Chondrocyte (in vitro differentiated cells): Measurements from ENCODE around the gene CTRL. TPM values are rescaled to one million over a fixed set of nuclear protein-coding genes. Genes with fewer than 3 reads are reported as not detected.

Experiments
- DNase-seq: peaks from one replicate; pipeline ENCODE4 v3.0.0; 2021; ENCODE audit warnings: mixed read lengths, low spot score
- H3K27ac Mint-ChIP-seq: one replicate; pipeline ENCODE4 v1.8.0; 2021; ENCODE audit warnings: mild to moderate bottlenecking, moderate library complexity, mixed read lengths; ENCODE audit not compliant: unreplicated experiment
- H3K27me3 Mint-ChIP-seq: 2 replicates; pipeline ENCODE4 v1.8.0; 2021; ENCODE audit warnings: low read depth, mixed read lengths
- H3K36me3 Mint-ChIP-seq: 2 replicates; pipeline ENCODE4 v1.8.0; 2021; ENCODE audit warnings: low read depth, mixed read lengths
- H3K4me1 Mint-ChIP-seq: 2 replicates; pipeline ENCODE4 v1.8.0; 2021; ENCODE audit warnings: low read depth, mild to moderate bottlenecking, mixed read lengths
- H3K4me3 Mint-ChIP-seq: one replicate; pipeline ENCODE4 v1.8.0; 2021; ENCODE audit warnings: mild to moderate bottlenecking, moderate library complexity, mixed read lengths; ENCODE audit not compliant: unreplicated experiment
- H3K9me3 Mint-ChIP-seq: 2 replicates; pipeline ENCODE4 v1.8.0; 2021; ENCODE audit warnings: low read depth, mixed read lengths
- total RNA-seq: library from RNA; stranded (reverse); gene quantifications from 3 replicates; pipeline ENCODE4 v1.2.1, GENCODE V29; 2021
- TF ChIP-seq, protein P1 (sequence below): fragments of 200-600 bp; sonication (generic); IDR thresholded peaks from 2 replicates; pipeline ENCODE4 v1.5.0; 2021; ENCODE audit warnings: antibody characterized with exemption, mild to moderate bottlenecking, moderate library complexity

The CTRL gene
- total RNA-seq, 1 donor from 2014 or later = not detected

DNA sequence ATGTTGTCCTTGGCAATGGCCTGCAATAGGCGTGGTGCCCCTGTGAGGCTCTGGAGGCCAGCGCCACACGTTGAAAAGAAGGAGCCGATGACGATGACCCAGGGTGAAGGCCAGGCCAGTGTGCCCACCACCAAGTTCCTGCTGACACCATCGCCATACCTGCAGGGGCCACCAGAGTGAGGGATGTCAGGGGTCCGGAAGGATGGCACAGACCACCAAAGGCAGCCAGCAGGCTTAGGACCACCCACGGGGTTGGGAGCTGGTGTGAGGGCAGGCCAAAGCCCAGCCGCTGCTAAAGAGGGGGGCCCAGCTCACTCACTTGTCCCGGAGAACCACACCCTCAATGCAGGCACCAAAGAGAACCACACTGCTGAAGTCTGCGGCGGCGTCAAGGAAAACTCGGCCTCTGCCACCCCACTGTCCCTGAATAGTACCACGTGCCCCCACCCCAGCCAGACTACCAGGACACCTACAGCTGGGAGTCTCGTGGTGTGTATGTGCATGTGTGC, 18.7 kb upstream of the CTRL start:
- TF ChIP-seq, protein P1, sequence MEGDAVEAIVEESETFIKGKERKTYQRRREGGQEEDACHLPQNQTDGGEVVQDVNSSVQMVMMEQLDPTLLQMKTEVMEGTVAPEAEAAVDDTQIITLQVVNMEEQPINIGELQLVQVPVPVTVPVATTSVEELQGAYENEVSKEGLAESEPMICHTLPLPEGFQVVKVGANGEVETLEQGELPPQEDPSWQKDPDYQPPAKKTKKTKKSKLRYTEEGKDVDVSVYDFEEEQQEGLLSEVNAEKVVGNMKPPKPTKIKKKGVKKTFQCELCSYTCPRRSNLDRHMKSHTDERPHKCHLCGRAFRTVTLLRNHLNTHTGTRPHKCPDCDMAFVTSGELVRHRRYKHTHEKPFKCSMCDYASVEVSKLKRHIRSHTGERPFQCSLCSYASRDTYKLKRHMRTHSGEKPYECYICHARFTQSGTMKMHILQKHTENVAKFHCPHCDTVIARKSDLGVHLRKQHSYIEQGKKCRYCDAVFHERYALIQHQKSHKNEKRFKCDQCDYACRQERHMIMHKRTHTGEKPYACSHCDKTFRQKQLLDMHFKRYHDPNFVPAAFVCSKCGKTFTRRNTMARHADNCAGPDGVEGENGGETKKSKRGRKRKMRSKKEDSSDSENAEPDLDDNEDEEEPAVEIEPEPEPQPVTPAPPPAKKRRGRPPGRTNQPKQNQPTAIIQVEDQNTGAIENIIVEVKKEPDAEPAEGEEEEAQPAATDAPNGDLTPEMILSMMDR = no peak
- Mint-ChIP-seq H3K4me3 (no peak overlapping the region), H3K9me3 (no peaks in the 10 kb centered on the region), H3K27ac (no peak overlapping the region), H3K4me1 (no peaks in the 10 kb centered on the region), H3K27me3 (no peaks in the 10 kb centered on the region), H3K36me3 (peaks cover 34% of the 10 kb centered on the region)
- DNase-seq = no peak

DNA sequence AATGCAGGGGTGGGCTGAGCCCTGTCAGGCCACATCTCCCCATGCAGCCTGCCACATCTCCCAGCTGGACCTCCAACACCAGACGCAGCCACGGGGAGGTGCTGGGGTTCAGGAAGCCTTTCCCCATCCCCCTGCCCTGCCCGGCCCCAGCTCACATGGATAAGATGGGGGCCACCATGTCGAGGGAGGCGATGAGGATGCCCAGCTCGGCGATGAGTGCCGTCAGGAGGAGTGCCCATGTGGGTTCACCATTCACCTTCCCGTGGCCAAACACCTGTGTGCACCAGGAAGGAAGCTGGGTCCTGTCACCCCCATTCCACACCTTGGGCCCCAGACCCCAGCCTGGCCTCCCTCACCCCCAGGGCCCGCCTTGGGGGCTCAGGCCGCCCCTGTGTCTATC, 18.0 kb upstream of the CTRL start:
- peaks cover 30% of the 10 kb centered on the region for H3K36me3 Mint-ChIP-seq

DNA sequence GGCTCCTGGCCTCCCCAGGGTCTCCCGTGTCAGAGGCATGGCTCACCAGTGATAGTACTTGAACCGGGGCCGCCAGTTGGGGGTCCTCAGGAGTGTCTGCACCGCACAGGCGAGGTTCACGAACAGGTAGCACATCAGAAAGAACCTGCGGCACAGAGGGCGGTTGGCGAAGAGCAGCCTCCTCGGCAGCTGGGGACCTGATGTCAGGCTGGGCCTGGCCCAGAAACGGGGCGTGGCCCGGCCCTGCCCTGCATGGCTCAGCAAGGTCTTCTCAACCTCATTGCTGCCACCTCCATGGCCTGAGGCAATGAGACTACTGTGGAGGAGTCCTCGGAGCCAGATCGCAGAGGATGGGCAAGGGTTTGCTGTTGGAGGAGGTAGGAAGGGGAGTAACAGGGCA, 16.4 kb upstream of the CTRL start:
- H3K27ac Mint-ChIP-seq = no peak overlapping the region
- no peak for DNase-seq
- H3K4me3 Mint-ChIP-seq = no peak overlapping the region
- no peaks in the 10 kb centered on the region for H3K4me1 Mint-ChIP-seq
- no peaks in the 10 kb centered on the region for H3K27me3 Mint-ChIP-seq
- no peaks in the 10 kb centered on the region for H3K9me3 Mint-ChIP-seq
- TF ChIP-seq, protein P1 = no peak
- H3K36me3 Mint-ChIP-seq = peaks cover 27% of the 10 kb centered on the region

More for the DNA sequence above, 18.0 kb upstream of the CTRL start:
- H3K4me1 Mint-ChIP-seq = no peaks in the 10 kb centered on the region
- no peak overlapping the region for H3K27ac Mint-ChIP-seq
- no peak for DNase-seq
- no peaks in the 10 kb centered on the region for H3K27me3 Mint-ChIP-seq
- TF ChIP-seq, protein P1 = no peak
- no peak overlapping the region for H3K4me3 Mint-ChIP-seq
- H3K9me3 Mint-ChIP-seq = no peaks in the 10 kb centered on the region

DNA sequence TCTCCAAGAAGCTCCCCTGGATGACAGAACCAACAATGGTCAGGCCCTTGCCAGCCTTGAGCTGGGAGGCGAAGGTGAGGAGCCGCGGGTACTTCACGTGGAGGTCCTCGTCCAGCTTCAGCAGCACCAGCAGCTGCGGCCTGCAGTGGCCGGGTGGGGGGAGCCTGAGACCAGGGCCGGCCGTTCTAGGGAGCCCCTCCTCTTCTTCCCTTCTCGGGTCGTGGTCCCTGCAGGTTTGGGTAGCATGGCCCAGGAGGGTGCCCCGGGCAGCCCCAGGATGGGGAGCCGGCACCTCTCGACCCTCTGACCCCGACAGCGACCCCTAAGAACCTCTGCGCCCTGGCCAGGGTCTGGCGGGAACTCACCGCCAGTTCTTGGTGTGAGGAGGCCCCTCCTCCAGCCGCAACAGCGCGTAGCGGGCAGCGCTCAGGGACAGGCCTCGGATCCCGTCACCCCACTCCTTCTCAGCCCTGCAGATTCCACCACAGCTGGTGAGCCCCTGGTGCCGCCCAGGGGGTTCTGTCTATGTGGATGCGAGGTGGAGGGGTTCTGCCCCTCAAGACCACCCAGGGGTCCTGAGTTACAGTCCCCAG, 15.4 kb upstream of the CTRL start:
- Mint-ChIP-seq H3K27ac (no peak overlapping the region), H3K9me3 (no peaks in the 10 kb centered on the region), H3K4me1 (no peaks in the 10 kb centered on the region), H3K27me3 (no peaks in the 10 kb centered on the region), H3K4me3 (no peak overlapping the region), H3K36me3 (peaks cover 28% of the 10 kb centered on the region)
- DNase-seq = no peak
- TF ChIP-seq, protein P1 = no peak

DNA sequence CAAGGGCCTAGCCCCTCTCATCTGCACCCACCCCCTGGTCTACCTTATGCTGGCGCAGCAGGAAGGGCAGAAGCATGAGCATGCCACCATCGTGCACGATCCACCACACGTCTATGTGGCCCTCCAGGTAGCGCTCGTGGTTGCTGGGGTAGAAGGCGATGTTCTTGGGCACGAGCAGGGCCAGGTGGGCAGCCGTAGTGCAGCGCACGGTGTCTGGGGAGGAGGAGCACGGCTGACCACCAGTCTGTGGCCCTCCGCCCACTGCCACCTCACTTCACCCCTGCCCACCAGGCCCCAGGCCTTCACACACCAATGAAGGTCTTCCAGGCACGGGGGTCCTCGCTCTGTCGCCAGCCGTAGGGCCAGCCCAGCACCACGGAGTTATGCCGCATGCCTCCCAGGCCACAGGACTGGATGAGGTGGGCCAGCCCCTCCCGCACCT, 14.5 kb upstream of the CTRL start:
- no peaks in the 10 kb centered on the region for H3K27me3 Mint-ChIP-seq
- H3K9me3 Mint-ChIP-seq = no peaks in the 10 kb centered on the region
- H3K27ac Mint-ChIP-seq = no peak overlapping the region
- H3K36me3 Mint-ChIP-seq = peaks cover 27% of the 10 kb centered on the region
- DNase-seq = no peak
- TF ChIP-seq, protein P1 = no peak
- H3K4me3 Mint-ChIP-seq = no peak overlapping the region
- H3K4me1 Mint-ChIP-seq = no peaks in the 10 kb centered on the region
